DMS114 treated with DMSO at 0.1 percent for 48 hours (cell line): Measurements from ENCODE around the gene KRT6A.

Experiments used
- DNase-seq: peaks from one replicate; lab custom pipeline; 2025; ENCODE audit not compliant: unreplicated experiment; lab: John Stamatoyannopoulos, UW

Gene KRT6A

DNA sequence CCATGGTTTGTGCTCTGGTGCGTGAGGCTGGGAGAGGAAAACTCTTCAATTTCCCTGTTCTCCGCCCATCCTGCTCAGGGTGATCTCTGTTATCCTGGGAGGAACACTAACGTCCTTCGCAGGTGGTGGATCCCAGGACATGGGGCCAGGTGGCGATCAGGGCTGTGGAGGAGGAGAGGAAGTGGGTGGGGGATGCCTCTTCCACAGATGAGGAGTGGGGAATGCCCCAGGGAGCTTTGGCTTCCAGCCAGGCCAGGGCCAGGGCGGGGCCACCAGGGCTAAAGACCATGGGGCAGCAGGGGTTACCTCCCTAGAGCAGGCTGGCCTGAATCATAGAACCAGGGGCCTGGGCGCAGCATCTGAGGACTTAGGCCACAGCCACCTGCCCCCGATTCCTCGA is 55.5 kb downstream of the KRT6A start:
- DNase-seq = no peak
